ENCODE data around the gene ASAP2. TPM values are rescaled to one million over a fixed set of nuclear protein-coding genes. Genes with fewer than 3 reads are reported as not detected.

The ASAP2 gene
- polyA plus RNA-seq, 1 donor from 2014 or later, result 41.0 TPM

DNA sequence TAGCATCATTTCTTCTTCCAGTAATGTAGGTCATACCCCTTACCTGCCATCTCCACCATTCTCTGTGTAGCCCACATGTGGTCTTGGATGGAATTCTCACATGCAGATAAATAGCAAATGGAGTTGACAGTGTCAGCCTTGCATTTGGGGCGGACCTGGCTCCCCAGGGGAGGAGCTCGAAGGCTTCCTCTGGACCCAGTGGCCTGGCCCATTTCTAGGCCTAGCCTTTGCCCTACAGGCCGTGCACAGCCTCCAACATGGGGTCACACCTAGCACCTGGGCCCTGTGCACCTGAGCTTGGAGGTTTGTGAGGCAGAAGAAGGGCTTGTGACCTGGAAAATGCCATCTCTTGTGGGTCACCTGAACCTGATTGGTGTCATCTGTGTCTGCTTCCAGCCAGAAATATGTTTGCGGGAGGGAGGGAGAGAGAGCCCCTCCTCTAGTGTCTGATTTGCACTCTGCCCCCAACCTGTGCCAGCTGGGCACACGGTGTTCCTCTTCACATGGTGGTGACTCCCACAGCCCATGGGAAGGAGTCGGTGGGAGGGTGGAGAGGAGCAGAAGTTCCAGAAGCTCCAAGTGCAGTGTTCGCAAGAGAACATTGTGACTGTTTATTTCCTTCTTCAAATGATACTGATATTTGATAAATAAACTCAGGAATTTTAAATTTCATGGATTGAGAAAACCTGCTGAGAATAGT is 183.7 kb downstream of the ASAP2 start:
- Histone ChIP-seq H3K4me3 (ENCODE audit: low read length) (no peak overlapping the region), H3K4me2 (ENCODE audit: low read length) (no peak overlapping the region), H4K20me1 (ENCODE audit: insufficient read depth) (no peaks in the 10 kb centered on the region), H3K36me3 (ENCODE audit: insufficient read depth, low read length) (no peaks in the 10 kb centered on the region), H3K9ac (ENCODE audit: low read length) (no peak overlapping the region), H2AFZ (ENCODE audit: low read depth, low read length) (no peak overlapping the region), H3K9me3 (ENCODE audit: low read length) (no peaks in the 10 kb centered on the region), H3K9me2 (ENCODE audit: insufficient read depth, low read length) (no peaks in the 10 kb centered on the region), H3K79me2 (replicated peaks; ENCODE audit: insufficient read depth, low read length) (no peaks in the 10 kb centered on the region), H3K27me3 (ENCODE audit: insufficient read depth, low read depth, low read length) (no peaks in the 10 kb centered on the region), H3K27ac (ENCODE audit: low read length) (no peak overlapping the region), H3F3A (ENCODE audit: insufficient read depth, low read length, poor library complexity, severe bottlenecking) (no peaks in the 10 kb centered on the region)
- TF ChIP-seq RAD21 (conservative IDR thresholded peaks at IDR 0.05) (no peak), EP300 (conservative IDR thresholded peaks at IDR 0.05; ENCODE audit: poor library complexity, severe bottlenecking) (no peak), TAF1 (IDR thresholded peaks at IDR 0.05; ENCODE audit: low read depth) (no peak), SMC3 (conservative IDR thresholded peaks at IDR 0.05; ENCODE audit: poor library complexity) (no peak), EZH2 (IDR thresholded peaks at IDR 0.05; ENCODE audit: borderline replicate concordance, insufficient read depth, low read length, poor library complexity, severe bottlenecking) (no peak), POLR2AphosphoS5 (IDR thresholded peaks at IDR 0.05) (no peak), MXI1 (conservative IDR thresholded peaks at IDR 0.05; ENCODE audit: poor library complexity, severe bottlenecking) (no peak)
- TF ChIP-seq, protein P1, sequence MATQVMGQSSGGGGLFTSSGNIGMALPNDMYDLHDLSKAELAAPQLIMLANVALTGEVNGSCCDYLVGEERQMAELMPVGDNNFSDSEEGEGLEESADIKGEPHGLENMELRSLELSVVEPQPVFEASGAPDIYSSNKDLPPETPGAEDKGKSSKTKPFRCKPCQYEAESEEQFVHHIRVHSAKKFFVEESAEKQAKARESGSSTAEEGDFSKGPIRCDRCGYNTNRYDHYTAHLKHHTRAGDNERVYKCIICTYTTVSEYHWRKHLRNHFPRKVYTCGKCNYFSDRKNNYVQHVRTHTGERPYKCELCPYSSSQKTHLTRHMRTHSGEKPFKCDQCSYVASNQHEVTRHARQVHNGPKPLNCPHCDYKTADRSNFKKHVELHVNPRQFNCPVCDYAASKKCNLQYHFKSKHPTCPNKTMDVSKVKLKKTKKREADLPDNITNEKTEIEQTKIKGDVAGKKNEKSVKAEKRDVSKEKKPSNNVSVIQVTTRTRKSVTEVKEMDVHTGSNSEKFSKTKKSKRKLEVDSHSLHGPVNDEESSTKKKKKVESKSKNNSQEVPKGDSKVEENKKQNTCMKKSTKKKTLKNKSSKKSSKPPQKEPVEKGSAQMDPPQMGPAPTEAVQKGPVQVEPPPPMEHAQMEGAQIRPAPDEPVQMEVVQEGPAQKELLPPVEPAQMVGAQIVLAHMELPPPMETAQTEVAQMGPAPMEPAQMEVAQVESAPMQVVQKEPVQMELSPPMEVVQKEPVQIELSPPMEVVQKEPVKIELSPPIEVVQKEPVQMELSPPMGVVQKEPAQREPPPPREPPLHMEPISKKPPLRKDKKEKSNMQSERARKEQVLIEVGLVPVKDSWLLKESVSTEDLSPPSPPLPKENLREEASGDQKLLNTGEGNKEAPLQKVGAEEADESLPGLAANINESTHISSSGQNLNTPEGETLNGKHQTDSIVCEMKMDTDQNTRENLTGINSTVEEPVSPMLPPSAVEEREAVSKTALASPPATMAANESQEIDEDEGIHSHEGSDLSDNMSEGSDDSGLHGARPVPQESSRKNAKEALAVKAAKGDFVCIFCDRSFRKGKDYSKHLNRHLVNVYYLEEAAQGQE (IDR thresholded peaks at IDR 0.05; ENCODE audit: borderline replicate concordance), result no peak
- TF ChIP-seq, protein P2, sequence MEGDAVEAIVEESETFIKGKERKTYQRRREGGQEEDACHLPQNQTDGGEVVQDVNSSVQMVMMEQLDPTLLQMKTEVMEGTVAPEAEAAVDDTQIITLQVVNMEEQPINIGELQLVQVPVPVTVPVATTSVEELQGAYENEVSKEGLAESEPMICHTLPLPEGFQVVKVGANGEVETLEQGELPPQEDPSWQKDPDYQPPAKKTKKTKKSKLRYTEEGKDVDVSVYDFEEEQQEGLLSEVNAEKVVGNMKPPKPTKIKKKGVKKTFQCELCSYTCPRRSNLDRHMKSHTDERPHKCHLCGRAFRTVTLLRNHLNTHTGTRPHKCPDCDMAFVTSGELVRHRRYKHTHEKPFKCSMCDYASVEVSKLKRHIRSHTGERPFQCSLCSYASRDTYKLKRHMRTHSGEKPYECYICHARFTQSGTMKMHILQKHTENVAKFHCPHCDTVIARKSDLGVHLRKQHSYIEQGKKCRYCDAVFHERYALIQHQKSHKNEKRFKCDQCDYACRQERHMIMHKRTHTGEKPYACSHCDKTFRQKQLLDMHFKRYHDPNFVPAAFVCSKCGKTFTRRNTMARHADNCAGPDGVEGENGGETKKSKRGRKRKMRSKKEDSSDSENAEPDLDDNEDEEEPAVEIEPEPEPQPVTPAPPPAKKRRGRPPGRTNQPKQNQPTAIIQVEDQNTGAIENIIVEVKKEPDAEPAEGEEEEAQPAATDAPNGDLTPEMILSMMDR (IDR thresholded peaks at IDR 0.05; ENCODE audit: poor library complexity, severe bottlenecking), result no peak

DNA sequence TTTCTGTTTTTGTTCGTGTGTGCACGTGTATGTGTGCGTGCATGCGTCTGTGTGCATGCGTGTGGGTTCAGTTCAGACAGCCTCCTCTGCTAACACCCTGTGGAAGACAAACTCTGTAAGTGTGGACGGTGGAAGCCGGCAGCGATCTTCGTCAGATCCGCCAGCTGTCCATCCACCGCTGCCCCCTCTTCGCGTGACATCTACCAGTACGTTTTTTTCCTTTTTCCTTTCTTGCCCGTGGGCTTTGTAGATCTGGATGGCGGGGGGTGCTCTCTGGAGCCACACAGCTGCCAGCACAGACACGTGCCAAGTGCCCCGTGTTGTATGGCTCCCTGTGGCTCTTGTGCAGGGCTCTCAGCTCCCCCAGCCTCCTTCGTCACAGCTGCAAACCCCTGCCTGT is 184.4 kb downstream of the ASAP2 start:
- no peaks in the 10 kb centered on the region for H4K20me1 ChIP-seq (ENCODE audit: insufficient read depth)
- no peaks in the 10 kb centered on the region for H3K27me3 ChIP-seq (ENCODE audit: insufficient read depth, low read depth, low read length)
- no peaks in the 10 kb centered on the region for H3K9me3 ChIP-seq (ENCODE audit: low read length)
- no peaks in the 10 kb centered on the region for H3K9me2 ChIP-seq (ENCODE audit: insufficient read depth, low read length)
- H3F3A ChIP-seq (ENCODE audit: insufficient read depth, low read length, poor library complexity, severe bottlenecking), result no peaks in the 10 kb centered on the region
- no peak overlapping the region for H3K4me2 ChIP-seq (ENCODE audit: low read length)
- no peaks in the 10 kb centered on the region for H3K36me3 ChIP-seq (ENCODE audit: insufficient read depth, low read length)
- no peak overlapping the region for H3K4me3 ChIP-seq (ENCODE audit: low read length)
- no peak overlapping the region for H2AFZ ChIP-seq (ENCODE audit: low read depth, low read length)
- H3K27ac ChIP-seq (ENCODE audit: low read length), result no peak overlapping the region
- TF ChIP-seq RAD21 (conservative IDR thresholded peaks at IDR 0.05) (no peak), POLR2AphosphoS5 (IDR thresholded peaks at IDR 0.05) (no peak), SMC3 (conservative IDR thresholded peaks at IDR 0.05; ENCODE audit: poor library complexity) (no peak), TAF1 (IDR thresholded peaks at IDR 0.05; ENCODE audit: low read depth) (no peak), EP300 (conservative IDR thresholded peaks at IDR 0.05; ENCODE audit: poor library complexity, severe bottlenecking) (no peak), MXI1 (conservative IDR thresholded peaks at IDR 0.05; ENCODE audit: poor library complexity, severe bottlenecking) (no peak), EZH2 (IDR thresholded peaks at IDR 0.05; ENCODE audit: borderline replicate concordance, insufficient read depth, low read length, poor library complexity, severe bottlenecking) (no peak)
- TF ChIP-seq, protein P2 (IDR thresholded peaks at IDR 0.05; ENCODE audit: poor library complexity, severe bottlenecking), result no peak
- TF ChIP-seq, protein P1 (IDR thresholded peaks at IDR 0.05; ENCODE audit: borderline replicate concordance), result no peak
- H3K9ac ChIP-seq (ENCODE audit: low read length), result no peak overlapping the region
- H3K79me2 ChIP-seq (replicated peaks; ENCODE audit: insufficient read depth, low read length), result no peaks in the 10 kb centered on the region
